ENCODE measurements around the gene GPR183.
A peak's percentile ranks its signal among the peaks of the same experiment; 100 is the strongest.

Gene GPR183

GRCh38 chr13:99299256-99299919 lies 7.8 kb downstream of the GPR183 start:
- no peak for DNase-seq (ENCODE audit: low read depth)
- no peak overlapping the region for H3K4me3 ChIP-seq (ENCODE audit: low read depth, low read length)

DNA sequence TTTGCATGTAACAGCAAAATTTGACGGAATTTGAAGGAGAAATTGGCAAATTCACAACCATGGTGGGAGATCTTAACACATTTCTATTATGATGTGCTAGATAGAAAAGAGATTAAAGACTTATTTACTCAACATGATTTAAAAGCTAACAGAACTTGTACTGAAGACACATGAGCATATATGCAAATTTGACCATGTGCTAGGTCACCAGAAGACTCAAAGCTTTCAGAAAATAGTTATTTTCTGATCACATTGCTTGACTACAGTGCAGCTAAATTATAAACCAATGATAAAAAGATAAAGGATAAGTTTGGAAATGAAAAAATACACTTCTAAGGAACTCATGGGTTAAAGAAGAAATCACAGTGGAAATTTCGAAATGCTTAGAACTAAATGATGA lies 9.1 kb downstream of the GPR183 start:
- no peak for DNase-seq (ENCODE audit: low read depth)

GRCh38 chr13:99297331-99297730 lies 9.9 kb downstream of the GPR183 start:
- DNase-seq (ENCODE audit: low read depth): no peak
- H3K4me3 ChIP-seq (ENCODE audit: low read depth, low read length): no peak overlapping the region

More for the DNA sequence above, 9.1 kb downstream of the GPR183 start:
- H3K4me3 ChIP-seq (ENCODE audit: low read depth, low read length): no peak overlapping the region

GRCh38 chr13:99296398-99296797 lies 10.8 kb downstream of the GPR183 start:
- no peak overlapping the region for H3K4me3 ChIP-seq (ENCODE audit: low read depth, low read length)
- DNase-seq (ENCODE audit: low read depth): no peak

GRCh38 chr13:99295488-99296252 lies 11.5 kb downstream of the GPR183 start:
- H3K4me3 ChIP-seq (ENCODE audit: low read depth, low read length): no peak overlapping the region
- no peak for DNase-seq (ENCODE audit: low read depth)

DNA sequence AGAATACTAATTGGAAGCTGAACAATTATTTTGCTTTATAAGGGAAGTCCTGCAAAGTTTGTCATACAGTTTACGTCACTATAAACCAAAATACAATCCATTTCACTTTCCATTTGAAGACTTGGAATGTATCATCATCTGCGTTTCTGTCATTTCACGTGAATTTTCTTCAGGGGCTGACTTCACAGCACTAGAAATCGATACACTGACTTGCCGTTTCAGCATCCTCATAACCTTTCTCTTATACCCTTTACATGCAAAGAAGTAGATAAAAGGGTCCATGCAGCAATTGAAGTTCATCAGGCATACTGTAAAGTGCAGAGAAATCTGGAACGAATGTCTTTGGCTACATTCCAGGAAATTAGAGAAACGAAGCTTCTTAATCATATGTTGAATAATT lies 12.2 kb downstream of the GPR183 start:
- no peak for DNase-seq (ENCODE audit: low read depth)
- no peak overlapping the region for H3K4me3 ChIP-seq (ENCODE audit: low read depth, low read length)

DNA sequence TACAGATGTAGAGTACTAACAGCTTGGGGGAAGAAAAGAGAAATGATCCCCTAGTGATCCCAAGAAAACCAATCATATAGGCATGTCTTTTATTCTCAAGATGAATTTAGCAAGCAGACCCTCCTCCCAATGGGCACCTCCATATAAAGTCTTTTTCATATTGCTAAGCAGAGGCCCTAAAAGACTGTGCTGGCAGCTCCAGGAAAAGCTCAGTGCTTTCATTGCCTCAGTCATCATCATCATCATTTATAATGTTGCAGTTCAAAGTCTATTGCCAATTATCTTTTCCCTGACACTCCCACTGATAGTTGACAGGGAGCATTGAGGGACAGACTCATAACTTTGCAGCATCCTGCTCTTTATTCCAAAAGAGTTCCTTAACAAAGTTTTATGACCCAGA lies 13.0 kb downstream of the GPR183 start:
- DNase-seq (ENCODE audit: low read depth): no peak
- no peak overlapping the region for H3K4me3 ChIP-seq (ENCODE audit: low read depth, low read length)

DNA sequence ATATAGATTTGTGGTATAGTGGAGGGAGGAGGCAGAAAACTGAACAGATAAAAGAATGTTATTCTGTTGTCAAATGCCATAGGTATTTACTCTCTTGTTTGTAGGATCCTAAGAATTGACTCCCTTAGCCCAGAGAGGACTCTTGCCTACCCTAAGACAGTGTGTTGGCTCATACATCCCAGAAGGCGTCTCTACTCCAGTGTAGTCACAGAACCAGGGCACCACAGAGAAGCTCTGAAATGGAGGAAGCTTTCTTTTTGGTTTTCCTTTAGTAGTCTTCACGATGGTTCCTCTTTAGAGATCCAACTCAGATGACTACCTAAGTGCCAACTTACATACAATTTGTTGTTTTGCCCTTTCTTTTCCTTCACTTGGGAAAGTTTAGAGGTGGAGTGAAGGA lies 14.0 kb downstream of the GPR183 start:
- no peak overlapping the region for H3K4me3 ChIP-seq (ENCODE audit: low read depth, low read length)
- DNase-seq (ENCODE audit: low read depth): no peak

- H3K4me3 ChIP-seq (ENCODE audit: low read depth, low read length): no peak overlapping the region
- no peak for DNase-seq (ENCODE audit: low read depth)
Observed at GRCh38 chr13:99290894-99291293, 16.3 kb downstream of the GPR183 start.

DNA sequence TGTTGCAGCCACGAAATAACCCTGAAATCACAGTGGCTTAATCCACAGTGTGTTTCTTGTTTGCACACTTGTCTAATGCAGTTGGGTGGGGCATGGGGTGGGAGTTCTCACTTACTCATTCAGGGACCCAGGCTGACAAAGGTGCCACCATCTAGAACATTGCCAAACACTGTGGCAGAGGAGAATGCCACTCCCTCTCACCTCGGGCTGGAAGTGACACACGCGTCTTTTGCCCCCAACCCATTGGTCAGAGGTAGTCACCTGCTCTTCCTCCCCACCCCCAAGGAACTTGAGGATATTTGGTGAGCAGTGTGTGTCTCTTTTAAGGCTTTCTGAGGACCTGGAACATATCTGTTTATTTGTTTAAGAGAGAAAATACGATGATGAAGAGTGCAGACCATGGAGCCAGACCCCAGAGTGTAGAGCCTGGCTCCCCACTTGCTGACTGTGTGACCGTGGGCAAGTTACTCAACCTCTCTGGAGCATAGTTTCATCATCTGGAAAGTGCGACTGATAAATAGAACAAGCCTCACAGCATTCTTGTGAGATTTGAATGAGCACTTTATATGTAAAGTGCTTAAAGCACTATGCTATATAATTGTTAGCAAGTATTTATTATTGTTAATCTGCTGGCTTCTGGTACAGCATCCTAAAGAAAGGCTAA lies 17.4 kb downstream of the GPR183 start:
- DNase-seq (ENCODE audit: low read depth): no peak
- no peak overlapping the region for H3K4me3 ChIP-seq (ENCODE audit: low read depth, low read length)

GRCh38 chr13:99289271-99289670 lies 17.9 kb downstream of the GPR183 start:
- no peak for DNase-seq (ENCODE audit: low read depth)
- no peak overlapping the region for H3K4me3 ChIP-seq (ENCODE audit: low read depth, low read length)

DNA sequence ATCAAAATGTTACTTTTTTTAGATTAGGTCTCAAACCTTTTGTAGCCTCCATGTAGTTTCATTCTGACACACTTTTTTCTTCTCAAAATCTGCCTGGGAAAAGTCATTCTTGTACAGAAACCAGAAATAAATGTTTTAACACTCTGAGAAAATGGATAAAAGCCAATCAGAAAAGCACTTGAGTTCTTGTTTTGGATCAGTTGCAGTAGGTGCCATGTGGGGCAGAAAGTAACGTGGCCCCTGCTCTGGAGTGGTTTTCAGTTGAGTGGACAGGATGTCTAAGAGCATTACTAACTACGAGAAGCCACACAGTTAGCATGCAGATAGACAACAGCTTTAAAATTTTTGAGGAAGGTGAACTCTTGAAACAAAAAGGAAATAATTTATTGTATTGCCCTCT lies 19.1 kb downstream of the GPR183 start:
- no peak overlapping the region for H3K4me3 ChIP-seq (ENCODE audit: low read depth, low read length)
- no peak for DNase-seq (ENCODE audit: low read depth)

DNA sequence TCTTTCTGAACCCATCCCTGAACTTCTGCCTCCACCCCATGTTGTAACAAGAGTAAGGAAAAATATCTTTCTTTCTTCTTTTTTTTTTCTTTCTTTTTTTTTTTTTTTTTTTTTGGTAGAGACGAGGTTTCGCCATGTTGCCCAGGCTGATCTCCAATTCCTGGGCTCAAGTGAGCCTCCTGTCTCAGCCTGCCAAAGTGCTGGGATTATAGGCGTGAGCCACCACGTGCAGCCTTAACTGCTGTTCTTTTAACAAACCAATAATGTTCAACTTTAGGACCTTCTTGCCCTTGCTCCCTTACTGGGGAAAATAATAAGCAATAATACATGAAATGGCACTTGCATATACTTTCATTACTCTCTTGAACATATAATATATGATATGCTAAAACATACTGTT lies 19.6 kb downstream of the GPR183 start:
- H3K4me3 ChIP-seq (ENCODE audit: low read depth, low read length): no peak overlapping the region
- no peak for DNase-seq (ENCODE audit: low read depth)

GRCh38 chr13:99285432-99286182 lies 21.6 kb downstream of the GPR183 start:
- H3K4me3 ChIP-seq (ENCODE audit: low read depth, low read length): no peak overlapping the region
- DNase-seq (ENCODE audit: low read depth): no peak

DNA sequence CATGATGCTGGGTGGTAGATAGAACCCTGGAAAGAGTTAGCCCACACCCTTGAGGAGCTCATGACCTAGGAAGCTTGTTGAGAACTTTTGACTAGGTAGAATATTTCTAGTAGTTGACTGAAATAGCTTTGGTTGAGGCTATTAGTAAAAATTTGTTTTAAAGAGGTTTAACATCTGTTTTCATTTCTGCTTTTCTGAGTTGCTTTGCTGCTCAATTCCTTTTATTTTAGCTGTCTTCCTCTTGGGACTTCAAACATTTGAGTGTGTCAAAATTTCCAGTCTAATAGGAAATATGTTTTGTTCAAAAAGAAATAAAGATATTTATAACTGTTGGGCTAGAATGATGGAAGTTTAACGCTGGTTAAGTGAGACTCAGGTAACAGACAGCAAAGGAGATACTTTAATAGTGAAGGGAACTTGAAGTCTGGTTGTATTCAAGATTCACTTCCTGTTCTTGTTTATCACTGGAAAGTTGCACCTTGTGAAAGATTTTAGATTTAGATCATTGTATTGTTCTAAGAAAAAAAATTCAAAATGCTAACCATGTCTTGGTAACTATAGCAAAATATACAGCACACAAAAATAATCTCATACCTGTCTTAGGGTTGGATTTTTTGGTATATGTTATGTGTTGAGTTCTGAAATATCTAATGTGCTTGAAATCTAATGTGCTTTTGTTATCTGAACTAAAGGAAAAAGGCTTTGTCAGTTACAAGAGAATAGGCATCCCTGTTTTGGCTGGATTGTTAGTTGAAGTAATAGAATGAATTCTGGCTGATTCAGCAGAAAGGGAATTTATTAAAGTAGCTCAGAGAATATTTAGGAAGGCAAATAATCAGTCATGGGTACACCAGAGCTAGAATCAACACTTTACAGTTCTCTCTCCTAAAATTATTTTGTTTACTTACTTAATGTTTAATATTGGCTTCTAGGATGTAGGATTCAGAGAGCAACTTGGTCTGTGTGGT lies 24.7 kb downstream of the GPR183 start:
- no peak for DNase-seq (ENCODE audit: low read depth)
- H3K4me3 ChIP-seq (ENCODE audit: low read depth, low read length): no peak overlapping the region

DNA sequence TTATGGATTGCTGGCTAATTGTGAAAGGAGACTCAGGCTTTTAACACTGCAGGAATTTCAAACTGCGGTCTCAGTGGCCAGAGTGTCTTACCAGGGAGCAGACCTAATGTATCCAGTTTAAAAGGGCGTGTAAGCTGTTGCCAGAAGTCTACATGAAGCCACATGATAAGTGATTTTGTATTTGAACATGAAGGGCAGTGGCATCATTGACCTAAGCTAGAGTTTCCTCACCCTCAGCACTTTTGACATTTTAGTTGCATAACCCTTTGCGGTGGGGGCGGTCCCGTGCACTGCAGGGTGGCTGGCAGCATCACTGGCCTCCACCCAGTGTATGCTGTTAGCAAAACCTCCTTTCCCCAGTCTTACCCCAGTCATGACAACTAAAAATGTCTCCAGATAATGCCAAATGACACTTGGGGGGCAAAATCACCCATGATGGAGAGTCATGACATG lies 25.4 kb downstream of the GPR183 start:
- no peak for DNase-seq (ENCODE audit: low read depth)
- no peak overlapping the region for H3K4me3 ChIP-seq (ENCODE audit: low read depth, low read length)

DNA sequence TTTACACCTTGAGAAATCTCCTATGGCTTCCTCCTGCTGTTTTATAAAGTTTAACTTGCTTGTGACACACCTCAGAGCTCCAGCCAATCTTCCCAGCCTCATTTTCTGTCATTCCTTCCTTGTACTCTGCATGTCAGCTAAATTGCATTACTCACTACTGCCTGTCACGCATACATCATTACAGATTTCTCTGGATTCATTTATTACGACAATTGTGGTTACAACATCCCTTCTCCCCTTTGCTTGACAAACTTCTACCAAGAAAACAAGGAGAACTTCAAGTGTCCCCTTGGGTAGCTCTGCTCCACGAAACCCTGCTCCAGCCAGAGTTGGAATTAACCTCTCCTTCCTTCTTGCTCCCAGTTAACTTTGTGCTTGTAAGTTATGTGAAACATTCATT lies 27.0 kb downstream of the GPR183 start:
- no peak overlapping the region for H3K4me3 ChIP-seq (ENCODE audit: low read depth, low read length)
- DNase-seq (ENCODE audit: low read depth): peak; percentile 27

DNA sequence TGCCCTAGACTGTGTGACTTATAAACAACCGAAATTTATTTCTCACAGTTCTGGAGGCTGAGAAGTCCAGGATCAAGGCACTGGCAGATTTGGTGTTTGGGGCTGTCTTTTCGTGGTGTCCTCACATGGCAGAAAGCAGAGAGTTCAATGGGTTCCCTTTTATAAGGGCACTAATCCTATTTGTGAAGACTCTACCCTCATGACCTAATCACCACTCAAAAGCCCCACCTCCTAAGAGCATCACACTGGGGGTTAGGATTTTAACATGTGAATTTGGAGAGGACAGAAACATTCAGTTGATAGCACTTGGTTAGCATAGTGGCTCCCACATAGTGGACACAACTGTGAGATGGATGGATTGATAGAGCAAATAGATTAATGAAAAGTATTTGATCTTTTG lies 27.6 kb downstream of the GPR183 start:
- no peak for DNase-seq (ENCODE audit: low read depth)
- H3K4me3 ChIP-seq (ENCODE audit: low read depth, low read length): no peak overlapping the region

GRCh38 chr13:99278843-99279242 lies 28.4 kb downstream of the GPR183 start:
- no peak for DNase-seq (ENCODE audit: low read depth)
- H3K4me3 ChIP-seq (ENCODE audit: low read depth, low read length): no peak overlapping the region

Measured in skeletal muscle cell (primary cell).